Osteoblast (primary cell): ENCODE results near the gene ACAD9. TPM values are rescaled to one million over a fixed set of nuclear protein-coding genes. Genes with fewer than 3 reads are reported as not detected.

Experiments used
- DNase-seq: peaks from one replicate; pipeline ENCODE4 v3.0.0; 2011; ENCODE audit warnings: low spot score, mixed read lengths; ENCODE audit not compliant: insufficient read length; ENCODE audit errors: missing footprints
- H2AFZ ChIP-seq: 2 replicates; pipeline ENCODE4 v1.6.0; 2011; ENCODE audit warnings: mild to moderate bottlenecking, low read length
- H3K27ac ChIP-seq: 2 replicates; pipeline ENCODE4 v1.5.1; 2011; ENCODE audit warnings: mild to moderate bottlenecking, low read depth, low read length, moderate library complexity
- H3K27me3 ChIP-seq: 2 replicates; pipeline ENCODE4 v1.6.0; 2012; ENCODE audit warnings: mild to moderate bottlenecking, control low read depth, inconsistent platforms, low read length, moderate library complexity; ENCODE audit not compliant: insufficient read depth
- H3K36me3 ChIP-seq: 2 replicates; pipeline ENCODE4 v1.5.1; 2011; ENCODE audit warnings: mild to moderate bottlenecking, low read length, control low read depth, moderate library complexity; ENCODE audit not compliant: insufficient read depth
- H3K4me1 ChIP-seq: 2 replicates; pipeline ENCODE4 v1.5.1; 2011; ENCODE audit warnings: mild to moderate bottlenecking, low read length, control low read depth, moderate library complexity; ENCODE audit not compliant: insufficient read depth
- H3K4me2 ChIP-seq: 2 replicates; pipeline ENCODE4 v1.6.0; 2011; ENCODE audit warnings: mild to moderate bottlenecking, low read length; ENCODE audit not compliant: insufficient read depth
- H3K4me3 ChIP-seq: fragments of 200-600 bp; sonication (generic); 3 replicates; pipeline ENCODE4 v1.5.1; 2012; ENCODE audit warnings: mild to moderate bottlenecking, low read length, inconsistent platforms; ENCODE audit not compliant: insufficient read depth
- H3K79me2 ChIP-seq: 2 replicates; pipeline ENCODE4 v1.6.0; 2012; ENCODE audit warnings: mild to moderate bottlenecking, low read length, control low read depth, inconsistent platforms; ENCODE audit not compliant: insufficient read depth
- H3K9me3 ChIP-seq: 2 replicates; pipeline ENCODE4 v1.5.1; 2011; ENCODE audit warnings: low read depth, low read length, control low read depth
- H4K20me1 ChIP-seq: 2 replicates; pipeline ENCODE4 v1.6.0; 2012; ENCODE audit warnings: mild to moderate bottlenecking, low read length, control low read depth; ENCODE audit not compliant: insufficient read depth
- small RNA-seq: library from RNA; depleted of rRNA; stranded (forward); fragments of <200 nt; gene quantifications from one replicate; pipeline ENCODE3, GENCODE V24; 2012
- total RNA-seq: library from RNA; depleted of rRNA; stranded (reverse); fragments of >200 nt; gene quantifications from 2 replicates; pipeline ENCODE4 v1.2.3, GENCODE V29; 2012
- TF ChIP-seq, protein P1 (sequence below): IDR thresholded peaks from 2 replicates; pipeline ENCODE4 v1.5.1; 2011; ENCODE audit warnings: mild to moderate bottlenecking, low read depth, low read length, moderate library complexity; ENCODE audit errors: extremely low read depth

Gene ACAD9
- total RNA-seq, 1 donor = 34.7 TPM

DNA sequence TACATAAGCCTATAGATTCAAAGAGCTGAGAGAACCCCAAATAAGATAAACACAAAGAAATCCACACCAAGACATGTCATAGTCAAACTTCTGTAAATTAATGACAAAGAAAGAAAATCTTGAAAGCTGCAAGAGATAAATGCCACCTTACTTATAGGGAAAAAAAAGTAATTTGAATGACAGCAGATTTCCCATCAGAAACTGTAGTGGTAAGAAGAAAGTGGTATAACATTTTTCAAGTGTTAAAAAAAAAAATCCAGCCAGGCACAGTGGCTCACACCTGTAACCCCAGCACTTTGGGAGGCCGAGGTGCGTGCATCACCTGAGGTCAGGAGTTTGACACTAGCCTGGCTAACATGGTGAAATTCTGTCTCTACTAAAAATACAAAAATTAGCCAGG, 77.0 kb downstream of the ACAD9 start:
- Histone ChIP-seq H2AFZ (no peak overlapping the region), H3K4me1 (no peaks in the 10 kb centered on the region), H3K79me2 (no peaks in the 10 kb centered on the region), H3K4me2 (no peak overlapping the region), H3K4me3 (no peak overlapping the region), H3K27me3 (peaks cover 3% of the 10 kb centered on the region), H3K36me3 (no peaks in the 10 kb centered on the region), H4K20me1 (no peaks in the 10 kb centered on the region), H3K27ac (no peak overlapping the region), H3K9me3 (peaks cover 3% of the 10 kb centered on the region)
- DNase-seq = no peak
- TF ChIP-seq, protein P1, sequence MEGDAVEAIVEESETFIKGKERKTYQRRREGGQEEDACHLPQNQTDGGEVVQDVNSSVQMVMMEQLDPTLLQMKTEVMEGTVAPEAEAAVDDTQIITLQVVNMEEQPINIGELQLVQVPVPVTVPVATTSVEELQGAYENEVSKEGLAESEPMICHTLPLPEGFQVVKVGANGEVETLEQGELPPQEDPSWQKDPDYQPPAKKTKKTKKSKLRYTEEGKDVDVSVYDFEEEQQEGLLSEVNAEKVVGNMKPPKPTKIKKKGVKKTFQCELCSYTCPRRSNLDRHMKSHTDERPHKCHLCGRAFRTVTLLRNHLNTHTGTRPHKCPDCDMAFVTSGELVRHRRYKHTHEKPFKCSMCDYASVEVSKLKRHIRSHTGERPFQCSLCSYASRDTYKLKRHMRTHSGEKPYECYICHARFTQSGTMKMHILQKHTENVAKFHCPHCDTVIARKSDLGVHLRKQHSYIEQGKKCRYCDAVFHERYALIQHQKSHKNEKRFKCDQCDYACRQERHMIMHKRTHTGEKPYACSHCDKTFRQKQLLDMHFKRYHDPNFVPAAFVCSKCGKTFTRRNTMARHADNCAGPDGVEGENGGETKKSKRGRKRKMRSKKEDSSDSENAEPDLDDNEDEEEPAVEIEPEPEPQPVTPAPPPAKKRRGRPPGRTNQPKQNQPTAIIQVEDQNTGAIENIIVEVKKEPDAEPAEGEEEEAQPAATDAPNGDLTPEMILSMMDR = no peak

Small RNA genes lying within 50 kb of the gene (small RNA-seq; reads per million reads assigned to genes)
- gene AC112484.4 = not detected

Other genes with a start within 250 kb of the ACAD9 start
- gene RPN1, start 228.8 kb upstream of the ACAD9 start, total RNA-seq = 467 and 473 TPM in 2 replicates
- 86.0 and 86.1 TPM in 2 replicates for gene RAB7A, start 153.4 kb upstream of the ACAD9 start, total RNA-seq
- gene CFAP92, start 114.5 kb downstream of the ACAD9 start, total RNA-seq = not detected in 2 replicates
- not detected in 2 replicates for gene EFCC1, start 121.7 kb downstream of the ACAD9 start, total RNA-seq
- gene GP9, start 181.2 kb downstream of the ACAD9 start, total RNA-seq = not detected in 2 replicates
- 13.4 and 14.1 TPM in 2 replicates for gene RAB43, start 242.2 kb downstream of the ACAD9 start, total RNA-seq